Uterus (tissue), 4 donors: ENCODE data around the gene NASP. TPM values are rescaled to one million over a fixed set of nuclear protein-coding genes. Genes with fewer than 3 reads are reported as not detected.

ENCODE experiments used
- DNase-seq, 2 donors: peaks; one replicate each; pipeline ENCODE4 v3.0.0-alpha.2; 2019 to 2020
- H3K27ac ChIP-seq, 2 donors: fragments of 200-600 bp; sonication (generic); 1 replicate in 1 of 2; 2 replicates in 1 of 2; pipeline ENCODE4 v1.5.1; 2016 to 2018
- H3K27me3 ChIP-seq, 2 donors: fragments of 200-600 bp; sonication (generic); one replicate each; pipeline ENCODE4 v1.5.1; 2018 to 2019; ENCODE audit warnings: control low read depth in 1 of 2
- H3K36me3 ChIP-seq, 2 donors: fragments of 200-600 bp; sonication (generic); one replicate each; pipeline ENCODE4 v1.5.1; 2019; ENCODE audit warnings: control low read depth in 1 of 2
- H3K4me1 ChIP-seq, 2 donors: fragments of 200-600 bp; sonication (generic); one replicate each; pipeline ENCODE4 v1.5.1; 2018 to 2019; ENCODE audit warnings: control low read depth in 1 of 2
- H3K4me3 ChIP-seq, 2 donors: fragments of 200-600 bp; sonication (generic); 1 replicate in 1 of 2; 2 replicates in 1 of 2; pipeline ENCODE4 v1.5.1; 2018 to 2019; ENCODE audit warnings: mild to moderate bottlenecking in 1 of 2
- H3K9me3 ChIP-seq, 2 donors: fragments of 200-600 bp; sonication (generic); one replicate each; pipeline ENCODE4 v1.5.1; 2019; ENCODE audit warnings: control low read depth in 1 of 2
- POLR2A ChIP-seq, 2 donors: fragments of 450-650 bp; IDR thresholded peaks; one replicate each; pipeline ENCODE4 v1.6.1; 2016; ENCODE audit warnings: antibody characterized with exemption in 2 of 2, mild to moderate bottlenecking in 1 of 2, moderate library complexity in 1 of 2
- intact Hi-C: fragments of 100-400 bp; cut with DNase I; formaldehyde crosslinking; loops from one replicate; pipeline ENCODE4 v1.15.1; 2023; ENCODE audit warnings: low total_unique reads
- small RNA-seq: library from RNA; depleted of rRNA; stranded (forward); fragments of <200 nt; gene quantifications from one replicate; pipeline ENCODE3, GENCODE V24; 2016
- total RNA-seq, 4 donors: library from RNA; depleted of rRNA in 3 of 4; stranded (reverse); fragments of >200 nt in 3 of 4; gene quantifications; one replicate each; pipeline versions ENCODE4 v1.1.0 to v1.2.4, GENCODE V29; 2014 to 2023
- TF ChIP-seq, protein P1 (sequence below), 4 experiments: fragments of 200-600 bp in 2 of 4; fragments of 450-650 bp in 2 of 4; sonication (generic) in 2 of 4; IDR thresholded peaks; one replicate each; pipeline ENCODE4 v1.5.1; 2016 to 2019; ENCODE audit warnings: antibody characterized with exemption in 4 of 4, mild to moderate bottlenecking in 2 of 4, moderate library complexity in 1 of 4
- donor health status: DM: yes; HTN: yes; CAD: no.

NASP gene
- total RNA-seq, 4 donors from 2014 or later, result 40.2 to 125 (median 81.0) TPM

DNA sequence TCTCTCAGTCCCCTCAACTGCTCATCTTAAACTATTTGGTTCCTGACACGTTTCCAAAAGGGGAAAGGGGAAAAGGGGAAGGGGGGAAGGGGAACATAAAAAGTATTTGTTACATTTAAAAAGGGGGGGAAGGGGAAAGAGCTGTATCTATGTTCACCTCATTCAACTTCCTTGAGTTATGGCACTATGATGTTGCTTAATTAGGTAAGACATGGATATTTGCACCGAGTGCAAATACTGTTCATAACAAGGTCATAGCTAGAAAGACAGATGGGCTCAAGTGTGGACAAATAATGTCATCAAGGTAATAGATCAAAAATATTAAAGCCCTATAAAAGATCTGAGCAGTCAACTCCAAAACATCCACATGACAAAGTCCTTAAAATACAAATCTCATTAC lies 76.5 kb downstream of the NASP start:
- TF ChIP-seq, protein P1, sequence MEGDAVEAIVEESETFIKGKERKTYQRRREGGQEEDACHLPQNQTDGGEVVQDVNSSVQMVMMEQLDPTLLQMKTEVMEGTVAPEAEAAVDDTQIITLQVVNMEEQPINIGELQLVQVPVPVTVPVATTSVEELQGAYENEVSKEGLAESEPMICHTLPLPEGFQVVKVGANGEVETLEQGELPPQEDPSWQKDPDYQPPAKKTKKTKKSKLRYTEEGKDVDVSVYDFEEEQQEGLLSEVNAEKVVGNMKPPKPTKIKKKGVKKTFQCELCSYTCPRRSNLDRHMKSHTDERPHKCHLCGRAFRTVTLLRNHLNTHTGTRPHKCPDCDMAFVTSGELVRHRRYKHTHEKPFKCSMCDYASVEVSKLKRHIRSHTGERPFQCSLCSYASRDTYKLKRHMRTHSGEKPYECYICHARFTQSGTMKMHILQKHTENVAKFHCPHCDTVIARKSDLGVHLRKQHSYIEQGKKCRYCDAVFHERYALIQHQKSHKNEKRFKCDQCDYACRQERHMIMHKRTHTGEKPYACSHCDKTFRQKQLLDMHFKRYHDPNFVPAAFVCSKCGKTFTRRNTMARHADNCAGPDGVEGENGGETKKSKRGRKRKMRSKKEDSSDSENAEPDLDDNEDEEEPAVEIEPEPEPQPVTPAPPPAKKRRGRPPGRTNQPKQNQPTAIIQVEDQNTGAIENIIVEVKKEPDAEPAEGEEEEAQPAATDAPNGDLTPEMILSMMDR (IDR thresholded peaks at IDR 0.05), result no peak
- TF ChIP-seq POLR2A (IDR thresholded peaks at IDR 0.05), result no peak
- H3K27ac ChIP-seq, result no peak overlapping the region
- no peak for DNase-seq
- intact Hi-C loops, result no loop called here
- no peaks in the 10 kb centered on the region for H3K36me3 ChIP-seq
- no peaks in the 10 kb centered on the region for H3K4me1 ChIP-seq
- no peak overlapping the region for H3K4me3 ChIP-seq
- no peaks in the 10 kb centered on the region for H3K9me3 ChIP-seq
- H3K27me3 ChIP-seq, result no peaks in the 10 kb centered on the region

DNA sequence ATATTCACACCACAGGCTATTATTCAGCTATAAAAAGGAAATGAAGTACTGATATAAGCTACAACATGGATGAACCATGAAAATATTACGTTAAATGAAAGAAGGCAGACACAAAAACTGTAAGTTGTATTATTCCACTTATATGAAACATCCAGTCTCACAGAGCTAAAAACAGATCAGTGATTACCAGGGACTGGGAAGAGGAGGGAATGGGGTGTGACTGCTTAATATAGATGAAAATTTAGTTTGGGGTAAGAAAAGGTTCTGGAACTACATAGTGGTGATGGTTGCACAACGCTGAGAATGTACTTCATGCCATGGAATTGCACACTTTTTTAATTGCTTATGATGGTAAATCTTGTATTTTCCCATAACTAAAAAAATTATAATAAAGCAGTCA lies 83.0 kb downstream of the NASP start:
- intact Hi-C loops, result no loop called here
- Histone ChIP-seq H3K9me3 (no peaks in the 10 kb centered on the region), H3K36me3 (no peaks in the 10 kb centered on the region), H3K4me3 (no peak overlapping the region), H3K27me3 (no peaks in the 10 kb centered on the region), H3K4me1 (peaks cover 0 to 14% of the 10 kb centered on the region in 2 donors), H3K27ac (no peak overlapping the region)
- DNase-seq, result no peak
- TF ChIP-seq POLR2A (IDR thresholded peaks at IDR 0.05), result no peak
- TF ChIP-seq, protein P1 (IDR thresholded peaks at IDR 0.05), result no peak

DNA sequence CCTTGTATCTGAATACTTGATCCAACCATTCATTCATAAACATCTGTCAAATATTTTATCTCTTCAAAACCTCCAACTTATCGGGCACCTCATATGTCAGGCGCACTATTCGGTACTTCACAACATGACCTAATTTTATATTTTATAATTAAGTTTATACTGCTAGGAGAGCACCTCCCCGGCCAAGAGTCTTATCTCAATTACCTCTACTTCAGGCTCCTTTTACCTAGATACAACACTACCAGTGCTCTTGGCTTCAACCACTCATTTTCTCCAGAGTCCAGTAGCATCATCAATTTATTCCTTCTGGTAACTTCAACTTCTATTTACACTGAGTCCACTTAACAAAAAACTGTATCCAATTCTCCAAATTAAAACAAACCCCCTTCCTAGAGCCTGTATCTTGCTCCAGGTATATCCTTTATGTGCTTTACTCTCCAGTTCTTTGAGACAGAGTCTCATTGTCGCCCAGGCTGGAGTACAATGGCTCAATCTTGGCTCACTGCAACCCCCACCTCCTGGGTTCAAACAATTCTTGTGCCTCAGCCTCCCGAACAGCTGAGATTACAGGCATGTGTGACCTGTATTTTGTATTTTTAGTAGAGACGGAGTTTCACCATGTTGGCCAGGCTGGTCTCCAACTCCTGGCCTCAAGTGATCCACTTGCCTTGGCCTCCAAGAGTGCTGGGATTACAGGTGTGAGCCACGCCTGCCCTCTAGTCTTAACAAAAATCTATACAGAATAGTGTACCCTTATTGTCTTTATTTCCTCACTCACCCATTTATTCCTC lies 83.7 kb downstream of the NASP start:
- Histone ChIP-seq H3K9me3 (no peaks in the 10 kb centered on the region), H3K27me3 (no peaks in the 10 kb centered on the region), H3K36me3 (no peaks in the 10 kb centered on the region), H3K27ac (no peak overlapping the region), H3K4me1 (peaks cover 0 to 14% of the 10 kb centered on the region in 2 donors), H3K4me3 (no peak overlapping the region)
- TF ChIP-seq, protein P1 (IDR thresholded peaks at IDR 0.05), result no peak
- TF ChIP-seq POLR2A (IDR thresholded peaks at IDR 0.05), result no peak
- intact Hi-C loops, result no loop called here
- no peak for DNase-seq

Small RNA genes lying within 50 kb of the gene (small RNA-seq; reads per million reads assigned to genes)
- not detected for gene AL355480.1
- not detected for gene AL355480.2
- not detected for gene AL355480.3
- not detected for gene AL355480.4

Other genes with a start within 250 kb of the NASP start
- gene TOE1, start 243.9 kb upstream of the NASP start, total RNA-seq, result 10 to 100 TPM; 10.3 to 21.8 (median 14.4) TPM
- 10 to 100 TPM; 12.6 to 49.2 (median 26.3) TPM for gene MUTYH, start 243.6 kb upstream of the NASP start, total RNA-seq
- gene TESK2, start 92.9 kb upstream of the NASP start, total RNA-seq, result 1 to 10 TPM in 3 of 4 donors, under 1 TPM in 1; 0.29 to 7.5 (median 2.1) TPM
- gene CCDC163, start 84.0 kb upstream of the NASP start, total RNA-seq, result 1 to 10 TPM in 2 of 4 donors, under 1 TPM in 1, not detected in 1; 0.35 to 7.2 (median 3.8) TPM
- 1 to 10 TPM in 2 of 4 donors, under 1 TPM in 1, not detected in 1; 0.26 to 4.5 (median 3.4) TPM for gene MMACHC, start 83.7 kb upstream of the NASP start, total RNA-seq
- gene PRDX1, start 62.2 kb upstream of the NASP start, total RNA-seq, result 100 to 1,000 TPM; 189 to 253 (median 202) TPM
- gene AKR1A1, start 33.2 kb upstream of the NASP start, total RNA-seq, result 100 to 1,000 TPM in 2 of 4 donors, 10 to 100 TPM in 2; 75.3 to 162 (median 106) TPM
- 1 to 10 TPM in 3 of 4 donors, not detected in 1; 1.3 to 3.3 (median 3.2) TPM for gene CCDC17, start 40.0 kb downstream of the NASP start, total RNA-seq
- 100 to 1,000 TPM in 2 of 4 donors, 10 to 100 TPM in 2; 61.2 to 136 (median 109) TPM for gene GPBP1L1, start 102.5 kb downstream of the NASP start, total RNA-seq
- gene TMEM69, start 104.1 kb downstream of the NASP start, total RNA-seq, result 10 to 100 TPM; 10.4 to 17.4 (median 13.6) TPM
- gene IPP, start 166.6 kb downstream of the NASP start, total RNA-seq, result 10 to 100 TPM in 2 of 4 donors, 1 to 10 TPM in 2; 1.2 to 25.6 (median 13.6) TPM
- 10 to 100 TPM; 12.8 to 52.1 (median 36.3) TPM for gene MAST2, start 219.6 kb downstream of the NASP start, total RNA-seq